ENCODE measurements around the gene ZDHHC7. TPM values are rescaled to one million over a fixed set of nuclear protein-coding genes. Genes with fewer than 3 reads are reported as not detected.

The ZDHHC7 gene
- total RNA-seq, 1 experiment from 2014 or later, result 39.9 TPM

GRCh38 chr16:84957792-84958191, 53.5 kb downstream of the ZDHHC7 start:
- ATAC-seq, result peak; percentile 64
- Histone ChIP-seq H3K79me2 (ENCODE audit: insufficient read depth, low read length) (no peaks in the 10 kb centered on the region), H3K36me3 (ENCODE audit: control insufficient read depth in 1 of 2, insufficient read depth in 2 of 2, low read length in 2 of 2) (no peaks in the 10 kb centered on the region), H3K27ac (ENCODE audit: low read depth, low read length) (no peak overlapping the region), H3K9ac (ENCODE audit: low read length) (no peak overlapping the region), H4K20me1 (ENCODE audit: insufficient read depth) (no peaks in the 10 kb centered on the region), H3K9me3 (ENCODE audit: control insufficient read depth in 1 of 2, insufficient read depth in 1 of 2, low read depth in 1 of 2, low read length in 2 of 2) (no peaks in the 10 kb centered on the region), H3K9me2 (ENCODE audit: insufficient read depth) (no peaks in the 10 kb centered on the region), H2AFZ (ENCODE audit: low read depth, low read length, poor library complexity, severe bottlenecking) (no peak overlapping the region), H3K4me3 (replicated peaks in 1 of 2; ENCODE audit: low read depth in 1 of 2, low read length in 2 of 2) (no peak overlapping the region), H3K4me2 (ENCODE audit: low read length) (no peak overlapping the region), H3K4me1 (ENCODE audit: control insufficient read depth in 1 of 2, insufficient read depth in 2 of 2, low read length in 2 of 2) (no peaks in the 10 kb centered on the region), H3K27me3 (ENCODE audit: insufficient read depth, low read length) (no peaks in the 10 kb centered on the region)
- TF ChIP-seq ELF1 (IDR thresholded peaks at IDR 0.05; ENCODE audit: borderline replicate concordance, low read depth) (no peak), TCF7L2 (IDR thresholded peaks at IDR 0.05; ENCODE audit: borderline replicate concordance, extremely low read depth, insufficient read depth, insufficient read length) (no peak)
- intact Hi-C loops (cut with micrococcal nuclease), result no loop called here
- ChIA-PET POLR2A (no interaction called here), CTCF (interaction anchor here (0.6 to 1.1 kb wide), 2 partner anchors 204 to 285 kb away, joined by 3 read pairs; no protein-coding TSS in a partner anchor), RAD21 (ENCODE audit: low non-redundant PET in 1 of 2, low total read pairs in 2 of 2, uncharacterized antibody in 2 of 2, unreplicated experiment in 2 of 2) (no interaction called here)
- no peak for DNase-seq (ENCODE audit: low read depth, low spot score)
- no TSS peak for BruUV-seq (replicated peaks)

GRCh38 chr16:84957192-84957591, 54.1 kb downstream of the ZDHHC7 start:
- H3K4me1 ChIP-seq (ENCODE audit: control insufficient read depth in 1 of 2, insufficient read depth in 2 of 2, low read length in 2 of 2), result no peaks in the 10 kb centered on the region
- intact Hi-C loops (cut with micrococcal nuclease), result no loop called here

More at GRCh38 chr16:84957192-84957591, 54.1 kb downstream of the ZDHHC7 start:
- no TSS peak for BruUV-seq (replicated peaks)
- ChIA-PET RAD21 (ENCODE audit: low non-redundant PET in 1 of 2, low total read pairs in 2 of 2, uncharacterized antibody in 2 of 2, unreplicated experiment in 2 of 2) (no interaction called here), CTCF (interaction anchor here (1.1 kb wide), 1 partner anchor 204 kb away, joined by 3 read pairs; no protein-coding TSS in a partner anchor), POLR2A (interaction anchor here (0.5 kb wide), 1 partner anchor 44 kb away, joined by 3 read pairs; no protein-coding TSS in a partner anchor)
- no peaks in the 10 kb centered on the region for H4K20me1 ChIP-seq (ENCODE audit: insufficient read depth)
- no peaks in the 10 kb centered on the region for H3K79me2 ChIP-seq (ENCODE audit: insufficient read depth, low read length)
- H3K9ac ChIP-seq (ENCODE audit: low read length), result no peak overlapping the region
- TF ChIP-seq POLR2A (IDR thresholded peaks at IDR 0.05; ENCODE audit: borderline replicate concordance, extremely low read depth, insufficient read depth, insufficient read length) (no peak), EGR1 (IDR thresholded peaks at IDR 0.05; ENCODE audit: low read depth) (no peak), CTCF (IDR thresholded peaks at IDR 0.05 in 2 of 3, conservative IDR thresholded peaks at IDR 0.05 in 1 of 3; ENCODE audit: borderline replicate concordance in 1 of 3, insufficient read depth in 1 of 3, low read depth in 2 of 3, low read length in 2 of 3) (no peak)
- no peaks in the 10 kb centered on the region for H3K27me3 ChIP-seq (ENCODE audit: insufficient read depth, low read length)
- no peaks in the 10 kb centered on the region for H3K36me3 ChIP-seq (ENCODE audit: control insufficient read depth in 1 of 2, insufficient read depth in 2 of 2, low read length in 2 of 2)
- no peak for DNase-seq (ENCODE audit: low read depth, low spot score)
- H3K4me3 ChIP-seq (replicated peaks in 1 of 2; ENCODE audit: low read depth in 1 of 2, low read length in 2 of 2), result no peak overlapping the region
- no peak for ATAC-seq
- no peak overlapping the region for H3K27ac ChIP-seq (ENCODE audit: low read depth, low read length)
- H3K4me2 ChIP-seq (ENCODE audit: low read length), result no peak overlapping the region
- H3K9me2 ChIP-seq (ENCODE audit: insufficient read depth), result no peaks in the 10 kb centered on the region
- H3K9me3 ChIP-seq (ENCODE audit: control insufficient read depth in 1 of 2, insufficient read depth in 1 of 2, low read depth in 1 of 2, low read length in 2 of 2), result no peaks in the 10 kb centered on the region
- no peak overlapping the region for H2AFZ ChIP-seq (ENCODE audit: low read depth, low read length, poor library complexity, severe bottlenecking)
